Thyroid gland (tissue), 4 donors: ENCODE results near the gene CTNNBL1. TPM values are rescaled to one million over a fixed set of nuclear protein-coding genes. Genes with fewer than 3 reads are reported as not detected.

Experiments
- DNase-seq, 2 donors: peaks; one replicate each; pipeline ENCODE4 v3.0.0-alpha.2; 2019
- H3K27ac ChIP-seq, 3 donors: fragments of 200-600 bp; sonication (generic); 1 replicate in 2 of 3; 2 replicates in 1 of 3; pipeline ENCODE4 v1.5.1; 2016 to 2019; ENCODE audit warnings: mild to moderate bottlenecking in 1 of 3, moderate library complexity in 1 of 3
- H3K27me3 ChIP-seq: fragments of 200-600 bp; sonication (generic); one replicate; pipeline ENCODE4 v1.5.1; 2019
- H3K36me3 ChIP-seq, 2 donors: fragments of 200-600 bp; sonication (generic); one replicate each; pipeline ENCODE4 v1.5.1; 2016 to 2019
- H3K4me1 ChIP-seq, 2 donors: fragments of 200-600 bp; sonication (generic); one replicate each; pipeline ENCODE4 v1.5.1; 2017 to 2019
- H3K4me3 ChIP-seq, 3 donors: fragments of 200-600 bp; sonication (generic); replicated peaks in 1 of 3; 1 replicate in 2 of 3; 2 replicates in 1 of 3; pipeline ENCODE4 v1.5.1; 2016; ENCODE audit warnings: mild to moderate bottlenecking in 1 of 3
- H3K9me3 ChIP-seq: fragments of 200-600 bp; sonication (generic); one replicate; pipeline ENCODE4 v1.5.1; 2017
- POLR2A ChIP-seq, 2 donors: fragments of 450-650 bp; IDR thresholded peaks; one replicate each; pipeline ENCODE4 v1.6.1; 2017; ENCODE audit warnings: antibody characterized with exemption in 2 of 2, mild to moderate bottlenecking in 2 of 2, moderate library complexity in 1 of 2
- WGBS, 2 donors: methylation state at CpG; one replicate each; pipeline ENCODE4 v1.1.5; 2017; 5-methylcytosine and 5-hydroxymethylcytosine counted together
- intact Hi-C: fragments of 100-400 bp; cut with DNase I; formaldehyde crosslinking; loops from one replicate; pipeline ENCODE4 v1.15.1; 2023
- total RNA-seq, 4 donors: library from RNA; depleted of rRNA; stranded (reverse); fragments of >200 nt; gene quantifications; one replicate each; pipeline ENCODE4 v1.2.3, GENCODE V29; 2016
- TF ChIP-seq, protein P1 (sequence below), 6 experiments: fragments of 200-600 bp in 3 of 6; fragments of 450-650 bp in 3 of 6; sonication (generic) in 3 of 6; IDR thresholded peaks; one replicate each; pipeline ENCODE4 v1.5.1; 2016 to 2019; ENCODE audit warnings: antibody characterized with exemption in 6 of 6, mild to moderate bottlenecking in 2 of 6, inconsistent platforms in 1 of 6, moderate library complexity in 1 of 6

The CTNNBL1 gene
- total RNA-seq, 4 donors from 2014 or later, result 22.3 to 31.2 (median 24.6) TPM

DNA sequence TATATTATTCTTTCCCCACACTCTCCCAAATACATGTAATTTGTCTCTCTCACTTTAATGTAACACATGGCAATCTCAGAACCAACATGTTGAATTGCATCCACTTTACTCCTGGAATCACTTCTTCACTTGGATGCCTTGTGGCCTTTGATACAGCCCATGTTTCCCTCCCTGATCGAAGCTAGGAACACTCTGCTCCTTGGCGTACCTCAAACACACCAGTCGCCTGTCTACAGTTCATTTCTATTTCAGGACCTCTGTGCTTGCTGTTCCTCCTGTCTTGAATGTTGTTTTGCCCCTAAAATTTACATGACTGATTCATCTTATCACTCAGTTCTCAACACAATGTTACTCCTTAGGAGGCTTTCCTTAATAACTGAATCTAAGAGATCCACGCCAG lies 106.8 kb downstream of the CTNNBL1 start:
- Histone ChIP-seq H3K36me3 (no peaks in the 10 kb centered on the region), H3K4me3 (no peak overlapping the region), H3K4me1 (peaks cover 4 to 16% of the 10 kb centered on the region in 2 donors), H3K27ac (no peak overlapping the region), H3K27me3 (no peaks in the 10 kb centered on the region), H3K9me3 (no peaks in the 10 kb centered on the region)
- WGBS, 2 donors, result 97 to 99% methylated on average over 4 of the region's 4 CpGs
- no peak for DNase-seq
- intact Hi-C loops, result no loop called here
- TF ChIP-seq, protein P1, sequence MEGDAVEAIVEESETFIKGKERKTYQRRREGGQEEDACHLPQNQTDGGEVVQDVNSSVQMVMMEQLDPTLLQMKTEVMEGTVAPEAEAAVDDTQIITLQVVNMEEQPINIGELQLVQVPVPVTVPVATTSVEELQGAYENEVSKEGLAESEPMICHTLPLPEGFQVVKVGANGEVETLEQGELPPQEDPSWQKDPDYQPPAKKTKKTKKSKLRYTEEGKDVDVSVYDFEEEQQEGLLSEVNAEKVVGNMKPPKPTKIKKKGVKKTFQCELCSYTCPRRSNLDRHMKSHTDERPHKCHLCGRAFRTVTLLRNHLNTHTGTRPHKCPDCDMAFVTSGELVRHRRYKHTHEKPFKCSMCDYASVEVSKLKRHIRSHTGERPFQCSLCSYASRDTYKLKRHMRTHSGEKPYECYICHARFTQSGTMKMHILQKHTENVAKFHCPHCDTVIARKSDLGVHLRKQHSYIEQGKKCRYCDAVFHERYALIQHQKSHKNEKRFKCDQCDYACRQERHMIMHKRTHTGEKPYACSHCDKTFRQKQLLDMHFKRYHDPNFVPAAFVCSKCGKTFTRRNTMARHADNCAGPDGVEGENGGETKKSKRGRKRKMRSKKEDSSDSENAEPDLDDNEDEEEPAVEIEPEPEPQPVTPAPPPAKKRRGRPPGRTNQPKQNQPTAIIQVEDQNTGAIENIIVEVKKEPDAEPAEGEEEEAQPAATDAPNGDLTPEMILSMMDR (IDR thresholded peaks at IDR 0.05), result no peak
- no peak for TF ChIP-seq POLR2A (IDR thresholded peaks at IDR 0.05)

DNA sequence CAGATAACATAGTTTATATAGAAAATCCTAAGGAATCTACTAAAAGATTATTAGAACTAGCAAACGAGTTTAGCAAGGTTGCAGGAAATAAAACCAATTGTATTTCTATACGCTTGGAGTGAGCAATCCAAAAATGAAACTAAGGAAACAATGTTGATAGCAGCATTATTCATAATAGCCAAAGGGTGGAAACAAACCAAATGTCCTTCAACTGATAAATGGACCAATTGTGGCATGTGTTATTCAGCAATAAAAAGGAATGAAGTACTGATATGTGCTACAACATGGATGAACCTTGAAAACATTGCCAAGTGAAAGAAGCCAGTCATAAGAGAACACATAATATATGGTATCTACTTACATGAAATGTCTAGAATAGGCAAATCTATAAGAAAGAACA lies 108.1 kb downstream of the CTNNBL1 start:
- H3K27ac ChIP-seq, result no peak overlapping the region
- H3K4me3 ChIP-seq, result no peak overlapping the region
- H3K4me1 ChIP-seq, result peaks cover 4 to 16% of the 10 kb centered on the region in 2 donors
- no peaks in the 10 kb centered on the region for H3K36me3 ChIP-seq
- TF ChIP-seq, protein P1 (IDR thresholded peaks at IDR 0.05), result no peak
- no peak for TF ChIP-seq POLR2A (IDR thresholded peaks at IDR 0.05)
- H3K9me3 ChIP-seq, result no peaks in the 10 kb centered on the region
- DNase-seq, result no peak
- intact Hi-C loops, result no loop called here
- WGBS, 2 donors, result 79 to 88% methylated on average over 2 of the region's 2 CpGs
- no peaks in the 10 kb centered on the region for H3K27me3 ChIP-seq

DNA sequence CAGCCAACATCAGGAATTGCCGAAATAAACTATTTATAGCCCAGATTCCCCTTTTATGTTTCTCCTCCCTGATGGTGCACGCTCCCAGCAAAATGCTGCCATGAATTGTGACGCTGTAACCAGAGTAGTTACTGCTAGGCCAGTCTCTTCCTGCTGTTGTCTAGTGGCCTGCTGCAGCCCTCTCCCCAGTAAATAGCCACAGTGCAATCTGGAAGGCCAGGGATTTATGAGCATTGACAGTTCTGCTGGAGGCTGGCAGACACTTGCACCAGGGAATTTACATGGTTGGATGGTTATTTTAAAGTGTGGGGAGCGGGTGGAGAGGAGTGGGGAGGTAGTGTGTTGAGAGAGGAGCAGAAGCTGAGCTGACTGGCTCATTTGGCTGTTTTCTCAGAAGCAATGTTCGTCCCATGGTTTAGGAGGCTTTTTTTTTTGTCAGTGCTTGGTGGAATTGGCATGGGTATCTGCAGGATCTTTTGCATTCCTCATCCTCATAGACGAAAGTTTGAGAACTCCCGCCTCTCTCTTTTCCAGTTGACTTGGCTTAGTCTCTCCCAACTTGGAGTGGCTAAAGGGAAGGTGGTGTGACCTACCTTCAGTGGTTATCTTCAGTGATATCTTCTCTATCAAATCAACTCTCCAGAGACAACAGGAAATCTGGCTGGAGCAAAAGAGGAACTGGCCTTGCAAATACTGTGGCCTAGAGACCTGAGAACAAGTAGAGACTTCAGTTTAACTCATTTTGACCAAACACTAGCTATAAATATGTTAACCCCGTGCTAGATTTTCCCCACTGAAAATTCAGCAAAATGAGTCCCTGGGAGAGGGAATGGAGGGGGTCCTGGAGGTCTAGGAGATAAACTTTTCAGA lies 109.8 kb downstream of the CTNNBL1 start:
- 59 to 63% methylated on average over 8 of the region's 8 CpGs for WGBS, 2 donors
- Histone ChIP-seq H3K36me3 (no peaks in the 10 kb centered on the region), H3K27ac (no peak overlapping the region), H3K4me3 (no peak overlapping the region), H3K9me3 (no peaks in the 10 kb centered on the region), H3K27me3 (no peaks in the 10 kb centered on the region), H3K4me1 (peaks cover 4 to 16% of the 10 kb centered on the region in 2 donors)
- TF ChIP-seq, protein P1 (IDR thresholded peaks at IDR 0.05), result no peak
- TF ChIP-seq POLR2A (IDR thresholded peaks at IDR 0.05), result no peak
- intact Hi-C loops, result no loop called here
- peak; percentile 22 to 34 for DNase-seq

DNA sequence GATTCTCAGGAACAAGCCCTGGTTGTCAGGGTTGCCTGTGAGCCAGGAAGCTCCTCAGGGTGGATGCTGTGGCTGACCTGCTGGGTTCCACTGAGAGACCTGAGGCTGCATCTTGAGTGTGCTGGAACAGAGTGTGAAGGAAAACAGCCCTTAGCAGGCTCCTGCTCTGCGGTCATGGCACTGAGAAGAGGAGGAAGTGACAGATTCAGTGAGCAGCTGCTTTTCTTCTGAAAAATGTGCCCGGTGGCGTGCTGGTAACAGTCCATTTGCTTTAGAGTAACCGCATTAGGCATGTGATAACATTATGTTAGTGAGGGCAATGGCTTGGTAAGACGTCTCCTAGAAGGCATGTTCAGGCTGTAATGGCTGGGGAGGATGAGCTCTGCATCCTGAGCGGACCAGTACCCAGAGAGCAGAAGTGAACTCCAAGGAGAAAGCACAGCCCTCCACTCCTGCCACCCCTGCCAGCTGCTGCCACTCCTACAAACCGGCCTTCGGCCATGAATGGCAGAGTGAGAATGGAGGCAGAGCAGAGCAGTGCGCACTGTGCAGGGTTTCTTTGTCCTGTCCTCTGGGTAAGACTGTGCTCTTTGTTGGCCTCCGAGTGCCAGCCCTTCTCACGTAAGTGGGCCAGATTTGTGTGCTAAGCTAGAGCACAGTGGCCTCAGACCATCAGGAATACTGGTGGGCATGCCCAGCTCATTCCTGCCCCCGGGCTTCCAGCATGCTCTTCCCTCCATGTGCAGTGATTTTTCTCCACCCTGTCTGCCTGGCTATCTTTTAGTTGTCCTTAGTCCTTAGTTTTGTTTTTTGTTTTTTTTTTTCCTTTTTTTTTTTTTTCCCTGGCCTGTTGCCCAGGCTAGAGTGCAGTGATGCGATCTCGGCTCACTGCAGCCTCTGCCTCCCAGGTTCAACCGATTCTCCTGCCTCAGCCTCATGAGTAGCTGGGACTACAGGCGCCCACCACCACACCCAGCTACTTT lies 111.0 kb downstream of the CTNNBL1 start:
- intact Hi-C loops, result no loop called here
- H3K36me3 ChIP-seq, result no peaks in the 10 kb centered on the region
- H3K9me3 ChIP-seq, result no peaks in the 10 kb centered on the region
- 64 to 71% methylated on average over 16 of the region's 16 CpGs for WGBS, 2 donors
- peaks cover 4 to 16% of the 10 kb centered on the region in 2 donors for H3K4me1 ChIP-seq
- H3K27me3 ChIP-seq, result no peaks in the 10 kb centered on the region
- TF ChIP-seq, protein P1 (IDR thresholded peaks at IDR 0.05), result no peak
- TF ChIP-seq POLR2A (IDR thresholded peaks at IDR 0.05), result no peak
- no peak overlapping the region for H3K27ac ChIP-seq
- H3K4me3 ChIP-seq, result no peak overlapping the region
- peak in 1 of 2 donors; percentile 3 for DNase-seq
